Effector CD4-positive, alpha-beta T cell (primary cell): Measurements from ENCODE around the gene PPM1D.
"Not testable (repeated sequence)": the region's sequence is repeated elsewhere in the genome, so short reads cannot be mapped to it uniquely, and the experiment has no call there.

Experiments
- DNase-seq: peaks from one replicate; pipeline ENCODE4 v3.0.0-alpha.2; 2020

Gene PPM1D

DNA sequence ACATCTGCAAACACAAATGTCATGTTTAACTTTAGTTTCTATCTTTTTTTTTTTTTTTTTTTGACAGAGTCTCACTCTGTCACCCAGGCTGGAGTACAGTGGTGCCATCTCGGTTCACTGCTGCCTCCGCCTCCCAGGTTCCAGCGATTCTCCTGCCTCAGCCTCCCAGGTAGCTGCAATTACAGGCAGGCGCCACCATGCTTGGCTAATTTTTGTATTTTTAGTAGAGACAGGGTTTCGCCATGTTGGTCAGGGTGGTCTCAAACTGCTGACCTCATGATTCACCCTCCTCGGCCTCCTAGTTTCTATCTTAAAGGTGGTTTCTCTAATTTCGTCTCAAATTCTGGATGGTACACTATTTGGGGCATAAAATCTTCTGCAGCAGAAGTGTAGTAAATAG lies 5.8 kb upstream of the PPM1D start:
- not testable (repeated sequence) for DNase-seq

DNA sequence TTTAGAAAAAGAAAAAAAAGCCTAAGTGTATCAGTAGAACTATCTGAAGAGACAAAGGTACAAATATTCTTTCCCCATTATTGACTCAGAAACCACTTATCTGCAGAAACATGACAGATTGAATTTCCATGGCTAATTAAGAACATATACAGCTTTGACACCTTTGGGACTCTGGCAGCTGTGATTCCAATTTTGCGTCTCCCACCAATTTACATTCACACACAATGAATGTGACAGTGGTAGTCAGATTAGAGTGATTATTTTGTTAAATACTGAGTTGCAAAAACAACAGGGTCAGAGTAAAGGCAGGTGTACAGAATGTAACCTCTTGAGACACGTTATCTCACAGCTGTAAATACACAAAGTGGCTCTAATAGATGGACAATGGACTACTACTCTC lies 5.3 kb upstream of the PPM1D start:
- DNase-seq, result no peak

GRCh38 chr17:60597297-60597696 lies 2.7 kb upstream of the PPM1D start:
- no peak for DNase-seq

DNA sequence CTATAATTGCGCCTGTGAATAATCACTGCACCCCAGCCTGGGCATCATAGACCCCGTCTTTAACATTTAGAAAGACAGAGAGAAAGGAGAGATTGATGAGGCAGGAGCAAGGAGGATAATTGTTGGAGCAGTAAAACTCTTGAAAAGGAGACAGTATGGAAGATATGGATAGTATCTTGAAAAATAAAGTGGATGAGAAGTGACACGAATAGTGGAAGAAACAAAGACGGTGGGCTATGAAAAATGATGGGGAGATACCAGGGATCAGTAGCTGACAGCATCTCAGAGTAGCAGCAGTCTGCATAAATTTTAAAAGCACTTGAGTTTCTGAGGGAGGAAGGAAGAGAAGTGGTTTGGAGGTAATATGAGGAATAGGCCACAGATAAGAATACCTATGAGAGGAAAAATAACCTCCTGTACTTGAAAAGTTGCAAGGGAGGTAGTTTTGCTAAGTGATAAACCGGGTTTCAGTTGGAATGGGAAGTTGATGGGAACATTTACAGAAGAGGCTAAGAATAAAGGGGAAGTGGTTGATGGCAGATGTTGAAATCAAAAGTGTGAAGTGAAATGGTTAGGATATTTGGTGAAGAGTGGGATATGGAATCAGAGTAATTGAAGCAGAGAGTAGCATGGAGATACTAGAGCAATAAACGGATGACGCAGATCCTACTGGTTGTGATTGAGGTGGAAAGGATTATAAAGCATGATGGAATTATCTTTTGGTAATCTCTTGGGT lies 1.8 kb upstream of the PPM1D start:
- DNase-seq, result no peak

DNA sequence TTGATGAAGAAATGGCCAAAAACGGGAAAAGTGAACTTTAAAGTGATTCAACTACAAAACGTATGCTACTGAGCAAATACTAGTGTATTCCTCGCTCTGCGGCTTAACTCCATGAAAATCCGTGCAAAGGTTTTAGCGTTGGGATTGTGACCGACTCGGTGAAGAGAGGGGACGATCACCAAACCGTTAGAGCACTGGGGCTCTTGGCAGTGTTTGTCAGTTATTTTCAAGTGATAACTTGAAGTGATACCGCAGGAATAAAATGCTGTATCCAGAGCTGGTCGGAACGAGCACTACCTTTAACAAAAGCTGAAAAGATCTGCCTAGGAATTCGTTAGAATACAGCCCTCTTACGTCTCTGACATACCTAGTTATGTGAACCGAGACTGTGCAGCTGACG lies 773 bp upstream of the PPM1D start:
- DNase-seq, result no peak

DNA sequence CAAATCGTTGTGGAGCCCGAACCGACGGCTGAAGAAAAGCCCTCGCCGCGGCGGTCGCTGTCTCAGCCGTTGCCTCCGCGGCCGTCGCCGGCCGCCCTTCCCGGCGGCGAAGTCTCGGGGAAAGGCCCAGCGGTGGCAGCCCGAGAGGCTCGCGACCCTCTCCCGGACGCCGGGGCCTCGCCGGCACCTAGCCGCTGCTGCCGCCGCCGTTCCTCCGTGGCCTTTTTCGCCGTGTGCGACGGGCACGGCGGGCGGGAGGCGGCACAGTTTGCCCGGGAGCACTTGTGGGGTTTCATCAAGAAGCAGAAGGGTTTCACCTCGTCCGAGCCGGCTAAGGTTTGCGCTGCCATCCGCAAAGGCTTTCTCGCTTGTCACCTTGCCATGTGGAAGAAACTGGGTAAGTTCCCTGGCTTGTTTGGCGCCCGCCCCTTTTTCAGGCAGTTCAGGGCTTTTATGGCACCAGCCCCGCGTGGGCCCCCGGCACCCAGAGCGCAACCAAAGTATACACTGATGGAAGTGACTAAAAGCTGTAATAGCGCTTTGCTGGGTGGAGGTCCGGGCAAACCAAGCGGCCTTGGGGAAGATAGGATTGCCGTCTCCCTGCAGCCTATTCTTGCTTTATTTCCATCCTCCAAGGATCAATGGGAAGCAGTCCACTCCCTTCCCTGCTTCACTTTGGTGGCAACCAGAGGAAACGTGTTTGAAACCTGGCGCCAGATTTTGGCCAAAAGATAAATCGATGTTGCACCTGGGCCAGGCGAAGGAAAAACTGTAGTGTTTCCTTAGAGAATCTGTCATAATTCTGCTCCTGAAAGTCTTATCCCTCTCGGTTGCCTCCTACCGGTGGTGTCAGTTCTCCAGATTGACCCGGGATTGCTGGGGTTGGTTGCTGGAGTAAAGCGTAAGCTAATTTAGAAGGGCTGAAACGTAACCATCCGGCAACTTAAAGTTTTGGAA lies 775 bp downstream of the PPM1D start:
- peak; percentile 56 for DNase-seq

DNA sequence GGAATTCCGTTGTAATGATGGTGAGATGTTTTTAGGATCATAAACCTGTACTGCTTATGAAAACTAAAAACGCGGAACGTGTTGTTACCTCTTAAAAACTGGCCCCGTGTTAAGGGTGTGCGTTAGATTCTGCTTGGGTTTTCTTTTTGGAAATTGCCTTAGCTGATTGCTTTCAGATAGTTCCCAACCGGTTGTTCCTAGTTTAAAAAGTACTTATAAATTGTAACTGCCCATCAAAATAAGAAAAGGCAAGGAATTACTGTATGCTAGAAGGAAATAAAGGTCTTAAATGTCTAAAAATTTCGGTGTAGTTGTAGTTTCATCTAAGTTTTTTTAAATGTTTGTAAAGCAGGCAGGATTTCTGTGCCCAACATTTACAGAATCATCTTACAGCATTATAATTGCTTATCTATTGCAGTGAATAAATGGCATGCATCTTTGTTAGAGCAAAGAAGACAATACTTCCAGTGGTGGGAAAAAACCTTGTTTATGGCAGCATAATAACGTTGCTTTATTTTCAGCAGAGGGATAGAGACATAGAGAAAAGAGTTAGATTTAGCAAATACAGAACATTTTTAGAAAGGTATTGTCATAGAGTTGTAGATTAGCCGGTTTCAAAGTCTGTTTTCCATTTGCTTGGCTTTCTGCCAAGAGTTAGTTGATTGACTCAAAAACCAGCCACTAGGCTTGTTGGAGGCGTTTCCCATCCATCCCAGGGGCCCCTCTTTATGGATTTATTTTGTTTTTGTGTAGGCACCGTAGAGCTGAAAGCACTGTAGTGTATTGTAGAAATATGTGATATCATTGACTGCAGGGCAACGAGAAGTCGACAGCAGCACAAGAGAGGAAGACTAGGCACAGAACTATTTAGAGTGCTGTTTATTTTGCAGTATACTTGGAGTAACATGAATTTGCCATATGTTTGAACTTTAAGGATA lies 1.7 kb downstream of the PPM1D start:
- DNase-seq, result peak; percentile 27

DNA sequence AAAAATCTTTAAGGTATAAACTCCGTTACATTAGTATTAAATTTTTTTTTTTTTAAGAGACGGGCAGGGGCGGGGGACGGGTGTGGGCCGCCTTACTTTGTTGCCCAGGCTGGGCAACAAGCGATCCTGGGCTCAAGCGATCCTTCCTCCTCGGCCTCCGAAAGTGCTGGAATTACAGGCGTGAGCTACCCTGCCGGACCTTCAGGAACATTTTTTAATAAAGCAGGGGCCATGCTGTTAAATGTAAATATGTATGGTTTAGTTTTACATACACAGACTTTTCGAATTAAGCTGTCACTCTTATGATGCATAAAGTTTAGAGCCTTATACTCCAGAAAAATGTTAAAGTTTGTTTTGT lies 2.4 kb downstream of the PPM1D start:
- DNase-seq, result no peak

- DNase-seq, result no peak
These were observed 2.9 kb downstream of the PPM1D start for GRCh38 chr17:60602871-60603270.

DNA sequence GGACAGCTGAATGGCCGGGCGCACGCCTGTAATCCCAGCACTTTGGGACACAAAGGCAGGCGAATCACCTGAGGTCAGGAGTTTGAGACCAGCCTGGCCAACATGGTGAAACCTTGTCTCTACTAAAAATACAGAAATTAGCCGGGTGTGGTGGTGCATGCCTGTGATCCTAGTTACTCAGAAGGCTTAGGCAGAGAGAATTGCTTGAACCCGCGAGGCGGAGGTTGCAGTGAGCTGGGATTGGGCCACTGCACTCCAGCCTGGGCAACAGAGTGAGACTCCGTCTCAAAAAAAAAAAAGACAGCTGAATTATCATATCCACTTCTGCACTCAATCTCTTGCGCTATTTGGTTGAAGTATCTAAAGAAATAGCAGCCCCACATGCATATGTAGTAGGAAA lies 3.5 kb downstream of the PPM1D start:
- DNase-seq, result not testable (repeated sequence)

DNA sequence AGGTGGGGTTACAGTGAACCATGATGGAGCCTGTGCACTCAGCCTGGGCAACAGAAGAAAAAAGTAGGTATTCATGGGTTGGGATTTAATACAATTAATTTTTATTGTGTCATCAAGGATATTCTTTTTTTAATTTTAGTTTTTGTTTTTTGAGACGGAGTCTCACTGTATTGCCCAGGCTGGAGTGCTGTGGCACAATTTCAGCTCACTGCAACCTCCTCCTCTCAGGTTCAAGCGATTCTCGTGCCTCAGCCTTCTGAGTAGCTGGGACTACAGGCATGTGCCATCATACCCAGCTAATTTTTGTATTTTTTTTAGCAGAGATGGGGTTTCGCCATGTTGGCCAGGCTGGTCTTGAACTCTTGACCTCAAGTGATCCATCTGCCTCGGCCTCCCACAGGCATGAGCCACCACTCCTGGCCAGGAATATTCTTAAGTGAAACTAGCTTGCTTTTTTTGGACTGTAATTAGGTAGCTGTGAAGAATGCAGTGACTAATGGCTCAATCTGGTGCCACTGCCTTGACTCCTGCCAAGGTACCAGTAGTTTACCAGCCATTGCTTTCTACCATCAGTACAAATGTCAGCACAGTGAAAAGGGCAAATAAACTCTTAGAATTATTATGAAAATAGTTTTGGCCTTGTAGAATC lies 4.8 kb downstream of the PPM1D start:
- no peak for DNase-seq

DNA sequence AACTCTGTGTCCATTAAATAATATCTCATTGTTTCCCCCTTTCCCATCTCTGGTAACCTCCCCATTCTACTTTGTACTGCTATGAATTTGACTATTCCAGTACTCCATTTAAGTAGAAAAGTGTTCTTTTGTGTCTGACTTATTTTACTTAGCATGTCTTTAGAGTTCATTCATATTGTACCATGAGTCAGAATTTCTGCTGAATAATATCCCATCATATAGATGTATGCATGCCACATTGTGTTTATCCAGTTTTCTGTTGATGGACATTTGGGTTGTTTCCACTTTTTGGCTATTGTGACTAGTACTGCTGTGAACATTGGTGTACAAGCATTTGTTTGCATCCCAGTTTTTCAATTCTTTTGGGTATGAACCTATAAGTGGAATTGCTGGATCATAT lies 6.0 kb downstream of the PPM1D start:
- DNase-seq, result no peak

DNA sequence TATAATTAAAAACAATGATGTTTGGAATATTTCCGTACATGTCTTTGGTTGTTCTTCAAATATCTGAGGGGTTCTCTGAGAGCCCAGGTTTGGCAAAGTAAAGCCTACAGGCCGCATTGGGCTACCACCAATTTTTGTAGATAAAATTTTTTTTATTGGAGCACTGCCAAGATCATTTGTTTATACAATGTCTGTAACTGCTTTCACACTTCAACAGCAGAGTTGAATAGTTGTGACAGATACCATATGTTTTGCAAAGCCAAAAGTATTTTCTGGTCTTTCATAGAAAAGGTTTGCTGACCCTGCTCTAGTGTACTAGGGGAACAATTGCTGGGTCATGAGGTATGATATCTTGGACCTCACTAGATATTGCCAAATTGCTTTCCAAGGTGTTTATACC lies 10.5 kb downstream of the PPM1D start:
- no peak for DNase-seq

DNA sequence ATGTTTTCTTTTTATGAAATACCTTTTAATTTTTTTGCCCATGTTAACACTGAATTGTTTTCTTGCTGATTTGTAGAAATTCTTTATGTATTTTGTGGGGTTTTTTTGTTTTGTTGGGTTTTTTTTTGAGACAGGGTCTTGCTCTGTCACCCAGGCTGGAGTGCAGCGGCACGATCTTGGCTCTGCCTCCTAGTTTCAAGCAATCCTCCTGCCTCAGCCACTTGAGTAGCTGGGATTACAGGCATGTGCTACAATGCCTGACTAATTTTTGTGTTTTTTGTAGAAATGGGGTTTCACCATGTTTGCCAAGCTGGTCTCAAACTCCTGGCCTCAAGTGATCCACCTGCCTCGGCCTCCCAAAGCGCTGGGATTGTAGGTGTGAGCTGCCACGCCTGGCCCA lies 11.3 kb downstream of the PPM1D start:
- DNase-seq, result not testable (repeated sequence)

GRCh38 chr17:60613325-60613724 lies 13.3 kb downstream of the PPM1D start:
- no peak for DNase-seq

DNA sequence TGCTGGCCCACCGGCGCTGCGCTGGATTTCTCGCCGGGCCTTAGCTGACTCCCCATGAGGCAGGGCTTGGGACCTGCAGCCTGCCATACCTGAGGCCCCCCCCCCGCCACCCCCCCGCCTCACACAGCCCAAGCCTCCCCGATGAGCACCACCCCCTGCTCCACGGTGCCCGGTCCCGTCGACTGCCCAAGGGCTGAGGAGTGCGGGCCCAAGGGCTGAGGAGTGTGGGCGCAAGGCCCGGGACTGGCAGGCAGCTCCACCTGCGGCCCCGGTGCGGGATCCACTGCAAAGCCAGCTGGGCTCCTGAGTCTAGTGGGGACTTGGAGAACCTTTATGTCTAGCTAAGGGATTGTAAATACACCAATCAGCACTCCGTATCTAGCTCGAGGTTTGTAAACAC lies 13.8 kb downstream of the PPM1D start:
- DNase-seq, result not testable (repeated sequence)

DNA sequence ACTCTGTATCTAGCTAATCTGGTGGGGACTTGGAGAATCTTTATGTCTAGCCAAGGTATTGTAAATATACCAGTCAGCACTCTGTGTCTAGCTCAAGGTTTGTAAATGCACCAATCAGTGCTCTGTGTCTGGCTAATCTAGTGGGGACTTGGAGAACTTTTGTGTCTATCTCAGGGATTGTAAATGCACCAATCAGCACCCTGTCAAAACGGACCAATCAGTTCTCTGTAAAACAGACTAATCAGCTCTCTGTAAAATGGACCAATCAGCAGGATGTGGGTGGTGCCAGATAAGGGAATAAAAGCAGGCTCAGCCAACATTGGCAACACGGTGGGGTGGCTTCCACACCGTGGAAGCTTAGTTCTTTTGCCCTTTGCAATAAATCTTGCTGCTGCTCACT lies 14.3 kb downstream of the PPM1D start:
- not testable (repeated sequence) for DNase-seq

GRCh38 chr17:60615108-60615507 lies 15.1 kb downstream of the PPM1D start:
- no peak for DNase-seq

DNA sequence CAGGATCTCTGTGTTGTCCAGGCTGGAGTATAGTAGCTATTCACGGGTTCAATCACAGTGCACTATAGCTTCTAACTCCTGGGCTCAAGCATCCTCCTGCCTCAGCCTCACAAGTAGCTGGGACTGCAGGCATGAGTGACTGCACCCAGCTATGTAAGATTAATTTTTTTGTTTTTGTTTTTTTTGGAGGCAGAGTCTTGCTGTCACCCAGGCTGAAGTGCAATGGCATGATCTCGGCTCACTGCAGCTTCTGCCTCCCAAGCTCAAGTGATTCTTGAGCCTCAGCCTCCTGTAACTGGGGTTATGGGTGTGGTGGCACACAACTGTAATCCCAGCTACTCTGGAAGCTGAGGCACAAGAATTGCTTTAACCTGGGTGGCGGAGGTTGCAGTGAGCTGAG lies 15.8 kb downstream of the PPM1D start:
- DNase-seq, result no peak

DNA sequence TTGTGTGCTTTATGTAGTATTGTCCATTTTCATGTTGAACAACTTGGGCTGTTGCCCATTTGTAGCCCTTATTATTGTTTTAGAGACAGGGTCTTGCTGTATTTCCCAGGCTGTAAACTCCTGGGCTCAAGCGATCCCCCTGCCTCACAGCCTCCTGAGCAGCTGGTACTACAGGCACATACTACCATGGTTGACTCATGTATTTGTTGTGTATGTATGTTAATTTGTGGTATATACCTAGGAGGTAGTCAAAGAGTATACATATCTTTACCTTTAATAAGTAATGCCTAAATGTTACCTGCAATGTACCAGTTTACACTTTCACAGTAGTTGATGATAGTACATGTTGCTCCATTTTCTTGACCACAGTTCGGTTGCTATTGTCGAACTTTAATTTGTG lies 18.1 kb downstream of the PPM1D start:
- no peak for DNase-seq

- DNase-seq, result no peak
These were observed 19.0 kb downstream of the PPM1D start for GRCh38 chr17:60618854-60619526.

DNA sequence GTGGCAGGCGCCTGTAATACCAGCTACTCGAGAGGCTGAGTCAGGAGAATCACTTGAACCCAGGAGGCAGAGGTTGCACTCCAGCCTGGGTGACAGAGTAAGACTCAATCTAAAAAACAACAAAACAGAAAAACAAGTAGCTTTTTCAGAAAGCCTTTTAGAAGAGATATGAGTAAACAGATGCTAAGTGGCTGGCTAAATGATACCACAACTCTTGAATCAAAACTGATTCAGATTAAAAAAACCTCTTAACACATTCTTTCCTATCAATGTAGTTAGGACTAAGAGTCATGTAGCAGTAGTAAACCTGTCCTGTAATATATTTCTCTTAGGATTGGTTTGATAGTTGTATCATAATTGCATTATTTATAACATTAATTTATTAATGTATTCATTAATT lies 23.0 kb downstream of the PPM1D start:
- no peak for DNase-seq
